ENCODE measurements around the gene SRBD1.

The SRBD1 gene

DNA sequence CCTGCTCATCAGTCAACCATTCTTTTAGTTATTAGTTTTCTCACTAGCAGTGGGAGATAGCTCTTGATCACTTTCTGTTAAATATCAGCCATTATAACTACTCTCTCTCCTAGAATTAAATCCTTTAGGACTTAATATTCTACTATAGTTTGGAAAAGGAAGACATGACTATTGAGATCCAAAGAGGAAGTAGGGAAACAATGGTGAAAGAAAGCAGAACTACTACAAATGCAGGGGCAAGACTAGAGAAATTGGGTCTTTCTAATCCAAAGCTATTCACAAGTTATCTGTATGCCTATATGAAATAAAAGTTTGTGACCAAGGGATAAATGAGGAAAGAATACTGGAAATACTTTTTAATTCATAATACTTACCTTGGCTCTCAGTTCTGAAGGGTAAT, 65.1 kb downstream of the SRBD1 start:
- in situ Hi-C loops (cut with HindIII; ENCODE audit: low sequenced_read_pairs) = no loop called here
- no peak overlapping the region for H3K4me3 ChIP-seq (ENCODE audit: low read depth, low read length)
- TF ChIP-seq, protein P1, sequence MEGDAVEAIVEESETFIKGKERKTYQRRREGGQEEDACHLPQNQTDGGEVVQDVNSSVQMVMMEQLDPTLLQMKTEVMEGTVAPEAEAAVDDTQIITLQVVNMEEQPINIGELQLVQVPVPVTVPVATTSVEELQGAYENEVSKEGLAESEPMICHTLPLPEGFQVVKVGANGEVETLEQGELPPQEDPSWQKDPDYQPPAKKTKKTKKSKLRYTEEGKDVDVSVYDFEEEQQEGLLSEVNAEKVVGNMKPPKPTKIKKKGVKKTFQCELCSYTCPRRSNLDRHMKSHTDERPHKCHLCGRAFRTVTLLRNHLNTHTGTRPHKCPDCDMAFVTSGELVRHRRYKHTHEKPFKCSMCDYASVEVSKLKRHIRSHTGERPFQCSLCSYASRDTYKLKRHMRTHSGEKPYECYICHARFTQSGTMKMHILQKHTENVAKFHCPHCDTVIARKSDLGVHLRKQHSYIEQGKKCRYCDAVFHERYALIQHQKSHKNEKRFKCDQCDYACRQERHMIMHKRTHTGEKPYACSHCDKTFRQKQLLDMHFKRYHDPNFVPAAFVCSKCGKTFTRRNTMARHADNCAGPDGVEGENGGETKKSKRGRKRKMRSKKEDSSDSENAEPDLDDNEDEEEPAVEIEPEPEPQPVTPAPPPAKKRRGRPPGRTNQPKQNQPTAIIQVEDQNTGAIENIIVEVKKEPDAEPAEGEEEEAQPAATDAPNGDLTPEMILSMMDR (IDR thresholded peaks at IDR 0.05; ENCODE audit: low read depth, low read length, missing control alignments) = no peak
- no peak for DNase-seq (ENCODE audit: low read depth)

DNA sequence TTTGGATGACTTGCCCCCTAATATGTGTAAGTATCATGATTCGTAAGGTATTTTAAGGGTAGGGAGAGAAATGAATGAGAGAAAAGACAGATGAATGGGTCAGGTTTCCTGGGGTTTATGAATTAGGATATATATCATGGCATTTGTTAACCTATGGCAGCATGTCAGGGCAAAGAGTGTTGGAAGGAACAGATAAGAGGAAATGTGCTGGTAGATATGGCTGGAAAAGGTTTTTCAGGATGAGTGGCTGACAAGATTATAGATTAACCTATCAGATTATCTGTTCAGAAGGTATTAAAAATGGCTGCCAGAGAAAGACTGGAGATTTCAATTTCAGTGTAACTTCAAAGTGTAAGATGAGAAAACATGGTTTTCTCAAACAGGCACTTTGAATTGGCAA, 67.8 kb downstream of the SRBD1 start:
- H3K4me3 ChIP-seq (ENCODE audit: low read depth, low read length) = no peak overlapping the region
- in situ Hi-C loops (cut with HindIII; ENCODE audit: low sequenced_read_pairs) = no loop called here
- TF ChIP-seq, protein P1 (IDR thresholded peaks at IDR 0.05; ENCODE audit: low read depth, low read length, missing control alignments) = no peak

DNA sequence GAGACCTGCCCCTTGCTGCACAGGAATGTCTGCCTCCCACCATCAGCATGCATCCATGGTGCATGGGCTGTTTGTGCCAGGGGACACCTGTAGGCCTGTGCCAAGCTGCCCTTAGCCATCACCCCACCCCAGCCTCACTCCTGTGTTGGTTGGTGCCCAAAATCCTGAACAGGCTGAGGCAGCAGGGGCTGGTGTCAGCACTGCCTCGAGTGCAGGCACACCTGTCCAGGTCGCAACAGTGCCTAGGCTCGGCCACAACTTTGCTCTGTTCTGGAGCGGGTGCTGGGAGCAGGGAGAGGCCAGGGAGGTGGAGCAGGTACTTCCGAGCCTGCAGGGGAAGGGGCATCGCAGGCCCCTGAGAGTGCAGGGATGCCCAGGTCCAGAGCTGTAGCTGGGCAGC, 69.1 kb downstream of the SRBD1 start:
- TF ChIP-seq, protein P1 (IDR thresholded peaks at IDR 0.05; ENCODE audit: low read depth, low read length, missing control alignments) = no peak
- no peak for DNase-seq (ENCODE audit: low read depth)
- no peak overlapping the region for H3K4me3 ChIP-seq (ENCODE audit: low read depth, low read length)
- in situ Hi-C loops (cut with HindIII; ENCODE audit: low sequenced_read_pairs) = no loop called here

More for the DNA sequence above, 67.8 kb downstream of the SRBD1 start:
- no peak for DNase-seq (ENCODE audit: low read depth)

DNA sequence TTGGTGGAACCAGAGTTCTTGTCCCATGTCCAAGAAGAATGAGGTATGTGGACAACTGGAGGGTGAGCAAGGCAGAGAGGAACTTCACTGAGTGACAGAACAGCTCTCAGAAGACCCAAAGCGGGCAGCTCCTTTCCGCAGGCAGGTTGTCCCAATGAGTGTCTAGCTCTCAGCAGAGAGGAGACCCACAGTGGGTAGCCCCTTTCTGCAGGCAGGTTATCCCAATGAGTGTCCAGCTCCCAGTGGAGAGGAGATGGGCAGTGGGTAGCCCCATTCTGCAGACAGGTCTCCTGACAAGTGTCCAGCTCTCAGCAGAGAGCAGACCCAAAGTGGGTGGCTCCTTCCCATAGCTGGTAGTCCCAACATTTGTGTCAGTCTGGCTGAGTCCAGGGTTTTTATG, 69.6 kb downstream of the SRBD1 start:
- TF ChIP-seq, protein P1 (IDR thresholded peaks at IDR 0.05; ENCODE audit: low read depth, low read length, missing control alignments) = no peak
- no peak overlapping the region for H3K4me3 ChIP-seq (ENCODE audit: low read depth, low read length)
- no peak for DNase-seq (ENCODE audit: low read depth)
- in situ Hi-C loops (cut with HindIII; ENCODE audit: low sequenced_read_pairs) = no loop called here

DNA sequence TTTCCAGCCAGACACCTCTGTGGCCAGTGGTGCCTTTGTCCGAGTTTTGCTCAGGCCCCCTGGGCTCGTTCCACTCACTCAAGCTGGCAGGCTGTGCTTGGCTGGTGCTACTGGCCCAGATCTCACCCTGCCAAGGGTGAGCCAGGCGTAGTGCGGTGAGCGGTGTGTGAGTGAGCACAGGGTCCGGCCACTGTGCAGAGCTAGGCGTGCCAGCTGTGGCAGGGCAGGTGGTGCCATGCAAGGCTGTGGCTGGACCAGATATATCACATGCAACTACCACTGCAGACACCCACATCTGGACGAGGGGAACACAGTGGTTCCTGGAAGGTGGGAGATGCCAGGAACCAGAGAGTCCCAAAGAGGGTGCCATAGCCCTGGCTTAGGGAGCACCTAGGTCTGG, 70.1 kb downstream of the SRBD1 start:
- H3K4me3 ChIP-seq (ENCODE audit: low read depth, low read length) = no peak overlapping the region
- in situ Hi-C loops (cut with HindIII; ENCODE audit: low sequenced_read_pairs) = no loop called here
- DNase-seq (ENCODE audit: low read depth) = no peak
- TF ChIP-seq, protein P1 (IDR thresholded peaks at IDR 0.05; ENCODE audit: low read depth, low read length, missing control alignments) = no peak

DNA sequence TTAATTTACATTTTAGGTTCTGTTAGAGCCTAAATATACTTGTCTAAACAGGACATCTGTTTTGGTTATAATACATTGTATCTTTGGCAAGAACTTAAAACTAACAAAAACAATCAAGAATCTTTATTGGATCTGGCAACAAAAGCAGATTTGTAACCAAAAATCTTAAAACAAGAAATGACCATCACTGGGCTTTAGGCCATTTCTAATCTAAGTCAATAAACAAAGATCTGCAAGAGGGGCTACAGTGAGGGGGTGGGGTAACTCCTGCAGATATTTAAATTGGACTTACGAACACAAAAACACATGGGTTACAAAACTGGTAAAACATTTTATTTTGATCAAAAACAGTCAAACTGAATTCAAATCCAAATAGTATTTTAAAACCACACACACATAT, 77.3 kb downstream of the SRBD1 start:
- TF ChIP-seq, protein P1 (IDR thresholded peaks at IDR 0.05; ENCODE audit: low read depth, low read length, missing control alignments) = no peak

DNA sequence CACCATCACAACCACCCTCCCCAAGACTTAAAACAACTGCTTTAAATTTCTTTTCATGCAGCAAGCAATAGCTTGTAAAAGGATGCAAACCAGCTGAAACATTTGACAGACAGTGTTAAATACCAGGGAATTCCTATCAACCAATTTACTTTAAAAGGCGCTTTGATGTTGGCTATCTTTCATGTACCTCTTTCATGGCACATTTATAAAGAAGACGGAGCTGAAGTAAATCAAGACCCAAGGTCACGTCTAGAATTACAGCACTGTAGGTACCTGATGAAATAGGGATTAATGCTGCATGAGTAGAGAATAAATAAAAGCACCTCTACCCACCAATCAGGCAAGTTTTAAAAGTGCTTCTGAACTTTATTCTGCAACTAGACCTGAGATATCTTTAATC, 78.9 kb downstream of the SRBD1 start:
- TF ChIP-seq, protein P1 (IDR thresholded peaks at IDR 0.05; ENCODE audit: low read depth, low read length, missing control alignments) = no peak
- no peak overlapping the region for H3K4me3 ChIP-seq (ENCODE audit: low read depth, low read length)
- DNase-seq (ENCODE audit: low read depth) = no peak
- in situ Hi-C loops (cut with HindIII; ENCODE audit: low sequenced_read_pairs) = no loop called here

More for the DNA sequence above, 77.3 kb downstream of the SRBD1 start:
- no peak overlapping the region for H3K4me3 ChIP-seq (ENCODE audit: low read depth, low read length)
- in situ Hi-C loops (cut with HindIII; ENCODE audit: low sequenced_read_pairs) = no loop called here
- no peak for DNase-seq (ENCODE audit: low read depth)

Data from astrocyte of the cerebellum (primary cell).